IPS-11a (cell line): Measurements from ENCODE around the gene KLF11.
A peak's percentile ranks its signal among the peaks of the same experiment; 100 is the strongest.

Source experiments
- H3K4me3 ChIP-seq: one replicate; pipeline ENCODE4 v1.5.1; 2013; ENCODE audit warnings: low read depth, low read length, control low read depth

Gene KLF11

GRCh38 chr2:10043256-10043905 is at the start of gene KLF11:
Gene KLF11, plus strand, starts transcription at chr2:10043550. Its CDS starts 167 bp downstream, at chr2:10043717.
- peak within 1 kb of the TSS; percentile 27 for H3K4me3 ChIP-seq

GRCh38 chr2:9994462-9994861 is 48.9 kb upstream of the KLF11 start:
- no peak overlapping the region for H3K4me3 ChIP-seq

GRCh38 chr2:9995059-9995458 is 48.3 kb upstream of the KLF11 start:
- H3K4me3 ChIP-seq: no peak overlapping the region

- no peak overlapping the region for H3K4me3 ChIP-seq
Observed at GRCh38 chr2:9996321-9996720, 47.0 kb upstream of the KLF11 start.

- no peak overlapping the region for H3K4me3 ChIP-seq
Observed at GRCh38 chr2:9997936-9998335, 45.4 kb upstream of the KLF11 start.

- no peak overlapping the region for H3K4me3 ChIP-seq
Observed at GRCh38 chr2:9998916-9999654, 44.3 kb upstream of the KLF11 start.

GRCh38 chr2:9999693-10000092 is 43.7 kb upstream of the KLF11 start:
- no peak overlapping the region for H3K4me3 ChIP-seq

- no peak overlapping the region for H3K4me3 ChIP-seq
Observed at GRCh38 chr2:10000541-10000940, 42.8 kb upstream of the KLF11 start.

GRCh38 chr2:10001586-10001985 is 41.8 kb upstream of the KLF11 start:
- H3K4me3 ChIP-seq: no peak overlapping the region

GRCh38 chr2:10002109-10002508 is 41.2 kb upstream of the KLF11 start:
- no peak overlapping the region for H3K4me3 ChIP-seq

GRCh38 chr2:10002681-10003080 is 40.7 kb upstream of the KLF11 start:
- H3K4me3 ChIP-seq: no peak overlapping the region

- no peak overlapping the region for H3K4me3 ChIP-seq
Observed at GRCh38 chr2:10003206-10004125, 39.9 kb upstream of the KLF11 start.

- H3K4me3 ChIP-seq: no peak overlapping the region
Observed at GRCh38 chr2:10004401-10004800, 38.9 kb upstream of the KLF11 start.

GRCh38 chr2:10004836-10005235 is 38.5 kb upstream of the KLF11 start:
- H3K4me3 ChIP-seq: no peak overlapping the region

- H3K4me3 ChIP-seq: no peak overlapping the region
Observed at GRCh38 chr2:10005461-10006235, 37.7 kb upstream of the KLF11 start.

- H3K4me3 ChIP-seq: no peak overlapping the region
Observed at GRCh38 chr2:10006236-10007161, 36.9 kb upstream of the KLF11 start.

GRCh38 chr2:10007435-10007834 is 35.9 kb upstream of the KLF11 start:
- no peak overlapping the region for H3K4me3 ChIP-seq

GRCh38 chr2:10007921-10008808 is 35.2 kb upstream of the KLF11 start:
- H3K4me3 ChIP-seq: no peak overlapping the region

- H3K4me3 ChIP-seq: no peak overlapping the region
Observed at GRCh38 chr2:10008809-10009176, 34.6 kb upstream of the KLF11 start.
